Neuronal stem cell (in vitro differentiated cells): Measurements from ENCODE around the gene LYSMD2. TPM values are rescaled to one million over a fixed set of nuclear protein-coding genes. Genes with fewer than 3 reads are reported as not detected.
"Not testable (repeated sequence)": the region's sequence is repeated elsewhere in the genome, so short reads cannot be mapped to it uniquely, and the experiment has no call there.

ENCODE experiments used
- DNase-seq: peaks from one replicate; pipeline ENCODE4 v3.0.0-alpha.2; 2013; ENCODE audit warnings: low spot score
- H2AFZ ChIP-seq: one replicate; pipeline ENCODE4 v1.6.1; 2013; ENCODE audit warnings: mild to moderate bottlenecking, low read length, inconsistent platforms
- H2AK5ac ChIP-seq: 2 replicates; pipeline ENCODE4 v1.6.1; 2013; ENCODE audit warnings: low read depth, mild to moderate bottlenecking, inconsistent platforms, low read length, moderate library complexity, mixed read lengths
- H2BK120ac ChIP-seq: 2 replicates; pipeline ENCODE4 v1.6.1; 2013; ENCODE audit warnings: low read depth, mild to moderate bottlenecking, inconsistent platforms, low read length, moderate library complexity, mixed read lengths
- H2BK12ac ChIP-seq: one replicate; pipeline ENCODE4 v1.6.1; 2013; ENCODE audit warnings: low read length, inconsistent platforms
- H2BK15ac ChIP-seq: 2 replicates; pipeline ENCODE4 v1.6.1; 2013; ENCODE audit warnings: mild to moderate bottlenecking, low read length, inconsistent platforms, mixed read lengths
- H2BK5ac ChIP-seq: one replicate; pipeline ENCODE4 v1.6.1; 2013; ENCODE audit warnings: inconsistent platforms, mild to moderate bottlenecking, low read length, moderate library complexity
- H3K14ac ChIP-seq: one replicate; pipeline ENCODE4 v1.6.1; 2013; ENCODE audit warnings: low read length, inconsistent platforms
- H3K18ac ChIP-seq: 2 replicates; pipeline ENCODE4 v1.6.1; 2013; ENCODE audit warnings: low read length, inconsistent platforms
- H3K23ac ChIP-seq: 2 replicates; pipeline ENCODE4 v1.6.1; 2013; ENCODE audit warnings: low read depth, mild to moderate bottlenecking, mixed read lengths, low read length, inconsistent platforms; ENCODE audit not compliant: poor library complexity
- H3K27ac ChIP-seq: replicated peaks from 3 replicates; pipeline ENCODE4 v1.5.1; 2013; ENCODE audit warnings: low read length, inconsistent platforms
- H3K27me3 ChIP-seq, 3 experiments: 2 replicates each; pipeline ENCODE4 v1.6.1; 2013; ENCODE audit warnings: low read length in 3 of 3, mild to moderate bottlenecking in 2 of 3, inconsistent platforms in 1 of 3, low read depth in 1 of 3, mixed read lengths in 1 of 3, moderate library complexity in 1 of 3; ENCODE audit not compliant: control insufficient read depth in 3 of 3, insufficient read depth in 3 of 3
- H3K36me3 ChIP-seq, 2 donors: replicated peaks in 1 of 2; 2 replicates each; pipeline ENCODE4 v1.6.1; 2013; ENCODE audit warnings: low read length in 2 of 2; ENCODE audit not compliant: control insufficient read depth in 2 of 2, insufficient read depth in 2 of 2
- H3K4ac ChIP-seq: 2 replicates; pipeline ENCODE4 v1.6.1; 2013; ENCODE audit warnings: inconsistent platforms, mild to moderate bottlenecking, low read length, moderate library complexity
- H3K4me1 ChIP-seq, 2 donors: 1 replicate in 1 of 2; 2 replicates in 1 of 2; pipeline ENCODE4 v1.6.1; 2013; ENCODE audit warnings: low read length in 2 of 2, low read depth in 1 of 2; ENCODE audit not compliant: control insufficient read depth in 2 of 2, insufficient read depth in 1 of 2
- H3K4me2 ChIP-seq: one replicate; pipeline ENCODE4 v1.6.1; 2013; ENCODE audit warnings: mild to moderate bottlenecking, low read length, inconsistent platforms; ENCODE audit not compliant: insufficient read depth, poor library complexity, severe bottlenecking
- H3K4me3 ChIP-seq, 2 donors: 2 replicates each; pipeline ENCODE4 v1.5.1; 2013; ENCODE audit warnings: low read length in 2 of 2, mild to moderate bottlenecking in 2 of 2, inconsistent platforms in 1 of 2, moderate library complexity in 1 of 2
- H3K79me1 ChIP-seq: one replicate; pipeline ENCODE4 v1.6.1; 2013; ENCODE audit warnings: low read depth, mild to moderate bottlenecking, inconsistent platforms, low read length, moderate library complexity
- H3K9ac ChIP-seq: one replicate; pipeline ENCODE4 v1.6.1; 2013; ENCODE audit warnings: mild to moderate bottlenecking, low read depth, low read length, inconsistent platforms; ENCODE audit not compliant: poor library complexity
- H3K9me3 ChIP-seq, 2 donors: replicated peaks in 1 of 2; 2 replicates each; pipeline versions ENCODE3 to v1.6.1; 2013; ENCODE audit warnings: low read length in 2 of 2, mild to moderate bottlenecking in 2 of 2, inconsistent platforms in 1 of 2, low read depth in 1 of 2, mixed read lengths in 1 of 2, moderate library complexity in 1 of 2; ENCODE audit not compliant: control insufficient read depth in 2 of 2, insufficient read depth in 1 of 2
- H4K8ac ChIP-seq: one replicate; pipeline ENCODE4 v1.6.1; 2013; ENCODE audit warnings: low read depth, mild to moderate bottlenecking, inconsistent platforms, low read length, moderate library complexity
- H4K91ac ChIP-seq: one replicate; pipeline ENCODE4 v1.6.1; 2013; ENCODE audit warnings: low read length, low read depth, mild to moderate bottlenecking, inconsistent platforms; ENCODE audit not compliant: poor library complexity
- WGBS, 2 donors: extraction: QIAGEN DNeasy Blood & Tissue Kit; methylation state at CpG; one replicate each; pipeline ENCODE4 v1.1.7; 2013; ENCODE audit warnings: missing lambda C conversion rate in 2 of 2, mixed read lengths in 1 of 2; ENCODE audit not compliant: insufficient read length in 2 of 2, insufficient replicate concordance in 1 of 2; ENCODE audit errors: extremely low coverage in 2 of 2; 5-methylcytosine and 5-hydroxymethylcytosine counted together
- polyA plus RNA-seq, 2 experiments: library from polyadenylated mRNA; stranded (reverse); fragments of 200-250 nt; gene quantifications; one replicate each; pipeline ENCODE4 v1.2.3, GENCODE V29; 2013

LYSMD2 gene
- 0.14 TPM for polyA plus RNA-seq (2013, experiment 1 of 2)
- polyA plus RNA-seq (2013, experiment 2 of 2) = 0.19 TPM

DNA sequence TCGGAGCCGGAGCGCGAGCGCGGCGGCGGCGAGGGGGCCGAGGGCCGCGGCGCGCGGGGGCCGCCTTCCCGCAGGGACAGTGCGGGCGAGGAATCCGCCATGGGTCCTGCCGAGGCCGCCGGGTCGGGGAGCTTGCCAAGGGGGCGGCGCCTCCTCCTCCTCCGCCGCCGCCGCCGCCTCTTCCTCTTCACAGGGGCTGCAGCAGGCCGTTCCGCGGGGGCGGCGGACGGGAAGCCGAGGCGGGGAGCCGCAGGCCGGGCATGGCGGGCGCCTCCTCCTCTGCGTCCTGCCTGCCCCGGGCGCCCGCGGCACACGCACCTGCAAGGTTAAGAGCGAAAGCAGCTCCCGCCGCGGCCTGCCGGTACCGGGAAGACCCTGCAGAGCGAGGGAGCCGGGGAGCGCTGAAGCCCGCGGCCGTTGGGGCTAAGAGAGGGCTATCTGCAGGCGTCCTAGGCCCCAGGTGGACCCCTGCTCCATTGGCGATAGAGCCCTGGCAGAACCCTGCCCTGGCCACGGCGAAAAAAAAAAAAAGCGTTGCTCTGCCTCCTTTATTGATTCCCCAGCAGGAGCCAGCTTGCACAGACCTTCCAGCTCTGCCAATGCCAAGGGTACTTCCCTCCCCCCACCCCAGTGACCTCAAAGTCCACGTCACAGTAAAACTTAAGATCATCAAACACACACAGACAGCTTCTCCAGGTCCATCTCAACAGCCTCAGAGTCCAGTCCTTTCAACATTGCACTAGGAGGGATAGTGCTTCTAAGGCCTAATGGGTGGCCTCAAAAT, at the start of gene LYSMD2:
TSS of gene LYSMD2 (minus strand) at position 134 of the 784 bp plus-strand sequence. CDS start at position 101, 33 bp downstream.
- Histone ChIP-seq H3K18ac (peak within 1 kb of the TSS; percentile 82), H3K36me3 (no peaks in the 10 kb centered on the region), H4K91ac (no peak within 1 kb of the TSS), H3K14ac (no peak within 1 kb of the TSS), H3K27me3 (peaks cover 3 to 74% (median 33%) of the 10 kb centered on the region in 3 experiments), H3K79me1 (no peaks in the 10 kb centered on the region), H2BK12ac (no peak within 1 kb of the TSS), H3K4me1 (peaks cover 0 to 12% of the 10 kb centered on the region in 2 donors), H3K27ac (no peak within 1 kb of the TSS), H2BK120ac (no peak within 1 kb of the TSS), H4K8ac (no peak within 1 kb of the TSS), H3K4me3 (peak within 1 kb of the TSS; percentile 55 to 93), H3K9ac (peak within 1 kb of the TSS; percentile 74), H2BK15ac (no peak within 1 kb of the TSS), H3K23ac (peak within 1 kb of the TSS; percentile 87), H3K4me2 (peak within 1 kb of the TSS; percentile 92), H2AFZ (peak within 1 kb of the TSS; percentile 95), H2BK5ac (no peak within 1 kb of the TSS), H3K4ac (no peak within 1 kb of the TSS), H2AK5ac (no peak within 1 kb of the TSS), H3K9me3 (no peaks in the 10 kb centered on the region)
- WGBS, 2 donors = no CpG with 5 or more reads among the region's 67 CpGs
- peak; percentile 48 for DNase-seq

GRCh38 chr15:51787130-51787529, 49.7 kb upstream of the LYSMD2 start:
- not testable (repeated sequence) for H2BK15ac ChIP-seq, H3K36me3 ChIP-seq, H3K23ac ChIP-seq, H3K27ac ChIP-seq, H4K8ac ChIP-seq, H3K4me3 ChIP-seq, H4K91ac ChIP-seq, H3K79me1 ChIP-seq, H3K9me3 ChIP-seq, H3K9ac ChIP-seq, H2BK120ac ChIP-seq, H3K18ac ChIP-seq, H3K14ac ChIP-seq, H3K4me1 ChIP-seq, H2BK12ac ChIP-seq, H3K4ac ChIP-seq, H3K27me3 ChIP-seq, H3K4me2 ChIP-seq, H2AK5ac ChIP-seq, H2AFZ ChIP-seq, H2BK5ac ChIP-seq, DNase-seq
- no CpG with 5 or more reads among the region's 11 CpGs for WGBS, 2 donors

DNA sequence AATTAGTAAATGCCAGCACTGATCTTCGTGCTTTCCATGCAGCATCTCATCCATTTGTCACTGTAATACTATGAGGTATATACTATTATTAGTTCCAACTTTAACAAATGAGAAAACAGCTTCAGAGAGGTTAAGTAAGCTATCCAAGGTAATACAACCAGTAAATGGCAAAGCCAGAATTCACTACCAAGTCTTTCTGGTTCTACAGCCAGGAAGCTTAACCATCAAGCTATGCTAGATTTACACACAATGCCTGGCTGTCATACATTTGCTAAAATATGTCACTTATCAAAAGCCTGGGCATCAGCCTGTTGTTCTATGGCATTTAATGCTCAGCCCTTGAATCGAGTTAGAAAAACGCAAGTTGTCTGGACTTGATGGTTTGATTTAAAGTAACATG, 46.5 kb upstream of the LYSMD2 start:
- Histone ChIP-seq H3K9me3 (no peaks in the 10 kb centered on the region), H3K79me1 (no peaks in the 10 kb centered on the region), H3K27ac (no peak overlapping the region), H4K8ac (no peak overlapping the region), H3K4me3 (no peak overlapping the region), H3K14ac (no peak overlapping the region), H3K4me1 (no peaks in the 10 kb centered on the region), H4K91ac (no peak overlapping the region), H3K4me2 (no peak overlapping the region), H3K9ac (no peak overlapping the region), H3K23ac (no peak overlapping the region), H2BK5ac (no peak overlapping the region), H3K27me3 (no peaks in the 10 kb centered on the region), H2BK15ac (no peak overlapping the region), H3K36me3 (peaks cover 0 to 3% of the 10 kb centered on the region in 2 donors), H2AFZ (no peak overlapping the region), H2BK12ac (no peak overlapping the region), H3K18ac (no peak overlapping the region), H2AK5ac (no peak overlapping the region), H2BK120ac (no peak overlapping the region), H3K4ac (no peak overlapping the region)
- no CpG with 5 or more reads among the region's 3 CpGs for WGBS, 2 donors
- DNase-seq = no peak

DNA sequence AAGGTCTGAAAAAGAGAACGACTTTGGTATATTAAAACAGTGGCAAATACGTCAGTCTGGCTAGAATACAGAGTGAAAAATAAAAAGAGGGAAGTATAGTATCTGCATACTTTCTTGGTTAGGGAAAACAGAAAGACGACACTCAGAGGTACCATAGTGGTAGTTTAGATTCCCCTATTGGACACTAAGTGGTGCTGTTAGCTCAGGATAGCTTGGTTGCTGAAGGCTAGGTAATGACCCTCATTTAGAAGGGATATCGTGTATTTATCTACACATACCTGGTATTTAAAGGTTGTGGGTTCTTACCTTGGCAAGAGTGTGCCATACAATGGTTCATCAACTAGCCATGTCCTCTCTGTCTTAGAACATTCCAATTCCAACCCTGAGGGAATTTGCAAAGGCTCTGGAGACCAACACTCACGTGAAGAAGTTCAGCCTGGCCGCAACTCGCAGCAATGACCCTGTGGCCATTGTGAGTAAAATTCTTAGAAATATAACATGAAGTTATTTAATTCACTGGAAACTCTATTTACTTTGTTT, 45.0 kb upstream of the LYSMD2 start:
- Histone ChIP-seq H3K23ac (no peak overlapping the region), H2BK120ac (no peak overlapping the region), H3K27me3 (no peaks in the 10 kb centered on the region), H3K9ac (no peak overlapping the region), H3K4me1 (no peaks in the 10 kb centered on the region), H3K36me3 (peaks cover 0 to 3% of the 10 kb centered on the region in 2 donors), H3K4ac (no peak overlapping the region), H4K8ac (no peak overlapping the region), H3K4me2 (no peak overlapping the region), H3K27ac (no peak overlapping the region), H2AFZ (no peak overlapping the region), H4K91ac (no peak overlapping the region), H2BK15ac (no peak overlapping the region), H3K4me3 (no peak overlapping the region), H2BK12ac (no peak overlapping the region), H2AK5ac (no peak overlapping the region), H3K14ac (no peak overlapping the region), H3K9me3 (no peaks in the 10 kb centered on the region), H3K79me1 (no peaks in the 10 kb centered on the region), H2BK5ac (no peak overlapping the region), H3K18ac (no peak overlapping the region)
- no CpG with 5 or more reads among the region's 7 CpGs for WGBS, 2 donors
- DNase-seq = no peak
